NCI-H2227 treated with DMSO at 0.1 percent for 48 hours (cell line): ENCODE data around the gene MLST8.
A peak's percentile ranks its signal among the peaks of the same experiment; 100 is the strongest.

Source experiments
- DNase-seq: peaks from one replicate; lab custom pipeline; 2025; lab: John Stamatoyannopoulos, UW

MLST8 gene

DNA sequence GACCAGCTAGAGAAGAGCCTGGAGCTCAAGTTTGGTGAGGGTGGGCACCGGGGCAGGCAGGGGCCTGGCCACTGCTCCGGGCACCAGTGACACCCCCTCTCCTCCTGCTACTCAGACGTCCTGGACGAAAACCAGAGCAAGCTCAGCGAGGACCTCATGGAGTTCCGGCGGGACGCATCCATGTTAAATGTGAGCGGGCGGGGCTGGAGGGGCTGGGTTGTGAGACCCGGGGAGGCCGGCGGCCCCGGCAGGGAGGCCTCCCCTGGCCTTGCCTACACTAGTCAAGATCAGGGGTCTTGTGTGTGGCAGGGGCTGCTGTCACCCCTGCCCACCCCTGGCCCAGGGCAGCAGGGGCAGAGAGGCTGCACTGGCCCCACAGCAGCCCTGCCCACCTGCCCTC, 31.9 kb upstream of the MLST8 start:
- DNase-seq, result no peak

DNA sequence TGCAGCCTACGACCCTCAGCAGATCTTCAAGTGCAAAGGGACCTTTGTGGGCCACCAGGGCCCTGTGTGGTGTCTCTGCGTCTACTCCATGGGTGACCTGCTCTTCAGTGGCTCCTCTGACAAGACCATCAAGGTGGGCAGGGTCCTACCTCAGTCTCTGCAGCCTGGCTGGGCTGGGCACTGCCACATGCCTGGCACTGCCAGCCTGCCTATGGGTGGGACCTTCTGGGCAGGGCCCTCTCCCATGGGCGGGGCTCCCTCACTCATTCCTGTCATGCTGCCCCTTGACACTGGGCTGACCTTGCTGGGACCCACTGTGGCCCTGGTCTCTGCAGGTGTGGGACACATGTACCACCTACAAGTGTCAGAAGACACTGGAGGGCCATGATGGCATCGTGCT, 31.3 kb upstream of the MLST8 start:
- DNase-seq, result no peak

DNA sequence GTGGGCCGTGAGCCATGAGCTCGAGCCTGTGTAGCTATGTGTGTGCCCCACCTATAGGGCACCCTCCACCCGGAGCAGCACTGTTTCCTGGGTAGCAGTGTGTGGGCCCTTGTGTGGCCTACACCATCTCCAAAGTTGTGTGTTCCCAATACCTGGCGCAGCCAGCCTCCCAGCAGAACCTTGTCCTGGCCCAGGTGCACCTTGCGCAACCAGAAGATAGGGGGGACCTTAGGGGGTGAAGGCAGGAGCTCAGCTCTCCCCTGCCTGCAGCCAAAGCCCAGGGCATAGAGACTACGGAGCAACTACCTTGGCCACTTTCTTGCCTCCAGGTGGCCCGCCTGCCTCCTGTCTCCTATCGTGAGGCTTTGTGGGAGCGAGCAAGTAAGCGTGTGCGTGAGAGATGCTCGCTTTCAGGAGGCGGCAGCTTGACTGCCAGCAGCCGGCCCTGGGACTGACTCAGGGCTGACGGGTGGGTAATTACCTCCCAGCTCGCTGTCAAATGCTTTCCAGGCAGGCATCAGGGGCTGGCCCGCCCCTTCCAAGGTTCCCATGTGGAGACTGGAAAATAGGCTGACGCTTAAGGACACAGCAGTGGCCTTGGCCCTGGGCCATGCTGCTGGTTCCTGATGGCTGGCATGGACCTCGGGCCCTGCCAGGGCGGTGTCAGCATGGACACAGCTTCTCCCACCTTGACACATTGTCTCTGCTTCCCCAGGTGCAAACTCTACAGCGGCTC, 30.7 kb upstream of the MLST8 start:
- DNase-seq, result peak; percentile 86

DNA sequence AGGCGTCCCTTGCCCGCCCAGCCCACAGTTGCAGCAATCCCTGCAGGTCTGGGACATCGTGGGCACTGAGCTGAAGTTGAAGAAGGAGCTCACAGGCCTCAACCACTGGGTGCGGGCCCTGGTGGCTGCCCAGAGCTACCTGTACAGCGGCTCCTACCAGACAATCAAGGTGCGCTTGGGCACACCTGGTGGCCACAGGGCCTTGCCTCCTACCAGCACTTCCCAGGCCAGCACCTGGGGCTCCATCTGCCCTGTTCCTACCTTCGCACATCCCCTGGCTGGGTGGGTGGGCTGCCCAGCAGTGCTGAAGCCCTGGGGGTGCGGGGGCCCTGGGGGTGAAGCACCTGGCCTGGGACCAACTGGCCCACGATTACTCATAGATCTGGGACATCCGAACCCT, 29.8 kb upstream of the MLST8 start:
- no peak for DNase-seq

DNA sequence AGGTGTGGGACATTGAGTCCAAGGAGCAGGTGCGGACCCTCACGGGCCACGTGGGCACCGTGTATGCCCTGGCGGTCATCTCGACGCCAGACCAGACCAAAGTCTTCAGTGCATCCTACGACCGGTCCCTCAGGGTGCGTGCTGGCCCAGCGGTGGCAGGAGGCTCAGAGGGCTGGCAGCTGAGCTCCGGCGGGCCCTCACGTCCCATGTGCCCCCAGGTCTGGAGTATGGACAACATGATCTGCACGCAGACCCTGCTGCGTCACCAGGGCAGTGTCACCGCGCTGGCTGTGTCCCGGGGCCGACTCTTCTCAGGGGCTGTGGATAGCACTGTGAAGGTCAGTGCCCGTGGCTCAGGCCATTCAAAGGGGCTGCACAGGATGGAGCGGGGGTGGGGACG, 29.2 kb upstream of the MLST8 start:
- no peak for DNase-seq

DNA sequence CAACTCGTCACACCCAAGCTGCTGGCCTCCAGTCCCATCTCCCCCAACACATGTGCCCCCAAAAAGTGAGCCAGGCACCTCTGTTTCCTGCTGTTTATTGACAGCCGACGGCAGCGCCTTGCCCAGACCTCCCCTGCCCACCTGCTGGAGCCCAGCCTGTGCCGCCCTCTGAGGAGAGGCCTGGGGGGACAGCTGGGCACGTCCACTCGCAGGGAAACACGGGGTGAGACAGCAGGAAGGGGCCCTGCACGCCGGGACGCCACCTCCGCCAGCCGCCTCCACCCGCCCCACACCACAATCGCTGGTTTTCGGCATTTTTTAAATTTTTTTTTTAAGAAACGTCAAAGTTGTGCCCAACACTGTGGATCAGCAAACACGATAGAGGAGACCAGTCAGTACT, 28.2 kb upstream of the MLST8 start:
- no peak for DNase-seq

DNA sequence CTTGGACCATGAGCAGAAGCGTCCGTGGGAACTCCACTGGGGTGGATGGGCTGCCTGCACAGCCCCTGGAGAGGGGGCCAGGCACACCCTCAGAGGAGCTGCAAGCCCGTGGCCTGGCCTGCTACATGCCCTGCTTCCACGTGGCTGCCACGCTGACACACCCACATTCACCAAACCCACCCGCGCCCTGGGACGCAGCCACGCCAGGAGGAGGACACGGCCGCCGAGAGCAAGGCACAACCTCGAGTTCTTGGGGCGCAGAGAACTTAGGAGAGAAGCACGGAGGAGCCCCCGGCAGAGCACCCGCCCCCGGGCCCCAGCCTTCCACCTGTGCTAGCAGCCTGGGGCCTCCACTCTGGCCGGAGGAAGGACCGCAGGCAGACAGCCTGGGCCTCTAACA, 27.7 kb upstream of the MLST8 start:
- DNase-seq, result no peak

DNA sequence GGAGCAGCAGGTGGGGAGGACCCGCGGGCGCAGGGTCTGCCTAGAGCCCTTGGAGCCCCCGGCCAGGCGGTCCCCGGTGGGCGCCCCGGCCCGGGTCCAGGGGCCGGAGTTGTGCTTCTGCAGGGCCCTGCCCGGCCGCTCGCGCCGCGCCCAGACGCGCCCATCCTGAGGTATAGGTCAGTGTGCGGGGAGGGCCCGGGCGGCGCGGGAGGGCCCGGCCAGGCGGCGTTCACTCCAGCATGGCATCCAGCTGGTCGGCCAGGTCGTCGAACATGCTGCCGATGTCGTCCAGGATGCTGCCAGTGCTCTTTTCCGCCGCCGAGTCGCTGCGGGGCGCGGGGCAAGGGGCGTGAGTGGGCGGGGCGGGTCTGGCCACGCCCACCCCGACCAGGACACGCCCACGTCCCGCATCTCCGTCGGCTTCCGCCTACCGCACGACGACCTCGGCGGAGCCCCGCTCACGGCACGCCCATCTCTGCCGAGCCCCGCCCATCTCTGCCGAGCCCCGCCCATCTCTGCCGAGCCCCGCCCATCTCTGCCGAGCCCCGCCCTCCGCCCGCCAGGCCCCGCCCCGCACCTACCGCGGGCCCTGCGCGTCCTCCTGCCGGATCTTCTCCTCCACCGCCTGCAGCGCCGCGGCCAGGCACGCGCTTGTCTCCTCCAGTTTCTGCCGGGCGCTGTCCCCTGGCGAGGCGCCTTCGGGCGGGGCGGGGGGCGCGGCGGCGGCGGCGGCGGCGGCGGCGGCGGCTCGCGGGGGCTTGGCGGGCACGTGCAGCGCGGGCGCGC, 26.7 kb upstream of the MLST8 start:
- no peak for DNase-seq

DNA sequence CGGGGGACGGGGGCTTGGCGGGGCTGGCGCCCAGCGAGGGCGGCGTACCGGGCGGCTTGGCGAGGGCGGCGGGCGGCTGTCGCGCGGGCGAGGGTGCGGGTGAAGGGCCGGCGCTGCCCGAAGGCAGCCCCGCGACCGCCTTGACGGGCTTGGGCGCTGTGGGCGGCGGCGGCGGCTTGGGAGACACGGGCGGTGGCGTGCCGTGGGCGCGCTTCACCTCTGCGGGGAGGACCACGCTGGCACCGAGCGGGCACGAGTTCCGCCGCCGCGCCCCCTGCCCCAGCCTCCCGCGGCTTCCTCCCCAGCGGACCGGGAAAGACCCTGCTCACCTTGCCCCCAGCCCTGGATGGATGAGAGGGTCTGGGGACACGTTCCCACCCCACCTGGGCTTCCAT, 26.1 kb upstream of the MLST8 start:
- DNase-seq, result no peak

DNA sequence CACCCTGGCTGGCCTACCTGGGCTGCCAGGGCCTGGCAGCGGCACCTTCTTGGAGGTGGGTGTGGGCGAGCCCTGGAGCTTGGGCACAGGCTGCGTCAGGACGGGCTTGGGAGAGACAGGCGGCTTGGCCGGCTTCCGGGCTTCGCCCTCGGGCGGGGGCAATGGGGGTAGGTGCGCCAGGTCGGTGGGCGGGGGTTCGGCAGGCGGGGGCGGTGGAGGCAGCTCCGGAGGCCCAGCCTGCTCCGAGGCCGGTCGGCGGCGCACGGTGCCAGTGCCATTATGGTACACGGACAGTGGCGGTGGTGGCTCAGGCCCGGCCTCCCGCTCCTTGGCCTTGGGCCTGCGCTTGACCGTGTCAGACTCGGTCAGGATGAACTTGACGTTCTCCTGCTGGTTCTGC, 25.7 kb upstream of the MLST8 start:
- no peak for DNase-seq

DNA sequence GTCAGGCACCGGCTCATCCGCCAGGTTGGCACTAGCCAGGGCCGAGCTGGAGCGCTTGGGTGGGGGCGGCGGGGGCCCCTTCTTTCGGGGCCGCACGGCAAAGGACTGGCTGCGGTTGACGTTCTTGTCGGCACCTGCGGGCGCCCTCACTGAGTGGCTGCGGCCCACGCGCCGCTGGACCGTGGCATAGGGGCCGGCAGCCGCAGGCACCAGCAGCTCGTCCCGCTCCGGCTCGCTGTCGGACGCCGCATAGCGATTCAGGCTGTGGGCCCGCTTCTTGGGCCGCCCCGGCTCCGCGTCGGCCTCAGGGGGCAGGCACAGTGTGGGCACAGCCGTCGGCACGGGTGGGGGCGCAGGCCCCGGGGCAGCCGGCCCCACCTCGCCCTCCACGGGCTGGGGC, 24.8 kb upstream of the MLST8 start:
- DNase-seq, result no peak

DNA sequence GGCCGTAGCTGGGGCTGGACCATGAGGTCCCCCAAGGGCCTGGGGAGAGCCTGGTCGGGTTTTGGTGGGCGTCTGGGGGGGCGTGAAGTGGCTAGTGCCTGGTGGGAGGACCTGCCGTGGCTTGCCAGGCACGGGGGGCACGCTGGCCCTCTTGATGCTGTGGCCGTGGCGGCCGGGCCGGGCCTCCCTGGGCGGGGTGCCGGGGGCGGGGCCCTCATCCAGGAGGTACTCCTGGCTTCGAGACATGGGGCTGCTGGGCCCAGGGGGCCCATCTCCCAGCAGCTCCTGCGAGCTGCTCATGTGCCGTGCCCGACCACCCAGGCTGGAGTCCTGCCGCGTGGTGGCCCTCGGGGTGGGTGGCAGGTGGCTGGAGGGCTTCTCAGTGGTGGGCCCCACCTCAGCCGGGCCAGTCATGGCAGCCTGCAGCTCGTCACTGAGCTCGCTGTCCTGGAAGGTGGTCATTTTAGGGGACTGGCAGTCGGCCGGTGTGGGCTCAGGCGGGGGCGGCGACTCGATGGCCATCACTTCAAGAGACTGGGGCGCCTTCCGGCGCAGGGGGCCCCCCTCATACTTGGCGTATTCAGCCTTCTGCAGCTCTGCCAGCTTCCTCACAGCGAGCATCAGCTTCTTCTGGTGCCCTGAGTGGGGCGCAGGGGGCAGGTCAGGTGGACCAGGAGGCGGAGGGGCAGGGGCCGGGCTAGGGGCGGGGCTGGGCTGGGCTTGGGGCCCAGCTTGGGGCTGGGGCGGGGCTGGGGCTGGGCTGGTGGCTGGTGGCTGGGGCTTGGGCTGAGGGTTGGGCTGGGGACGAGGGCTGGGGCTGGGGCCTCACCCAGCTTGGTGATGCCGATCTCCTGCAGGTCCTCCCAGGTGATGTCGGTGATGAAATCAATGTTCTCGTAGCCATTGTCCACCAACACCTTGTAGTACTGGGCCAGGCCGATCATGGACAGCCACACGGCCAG, 24.0 kb upstream of the MLST8 start:
- DNase-seq, result no peak

DNA sequence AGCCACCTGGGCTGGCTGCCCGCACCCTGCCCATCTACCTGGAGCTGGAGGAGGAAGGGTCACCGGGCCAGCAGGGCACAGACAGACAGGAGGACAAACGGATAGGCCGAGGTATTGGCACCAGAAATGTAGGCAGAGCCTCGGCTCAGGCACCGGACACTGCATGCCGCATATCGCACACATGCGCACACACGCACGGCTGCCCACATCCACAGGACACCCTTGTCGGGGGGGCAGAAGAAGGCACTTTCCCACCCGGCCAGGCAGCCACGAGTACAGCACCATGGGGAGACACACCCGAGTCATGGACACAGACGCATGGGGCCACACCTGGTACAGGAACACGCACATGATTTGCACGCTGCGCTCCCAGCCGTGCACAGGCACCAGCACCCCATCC, 23.3 kb upstream of the MLST8 start:
- no peak for DNase-seq

DNA sequence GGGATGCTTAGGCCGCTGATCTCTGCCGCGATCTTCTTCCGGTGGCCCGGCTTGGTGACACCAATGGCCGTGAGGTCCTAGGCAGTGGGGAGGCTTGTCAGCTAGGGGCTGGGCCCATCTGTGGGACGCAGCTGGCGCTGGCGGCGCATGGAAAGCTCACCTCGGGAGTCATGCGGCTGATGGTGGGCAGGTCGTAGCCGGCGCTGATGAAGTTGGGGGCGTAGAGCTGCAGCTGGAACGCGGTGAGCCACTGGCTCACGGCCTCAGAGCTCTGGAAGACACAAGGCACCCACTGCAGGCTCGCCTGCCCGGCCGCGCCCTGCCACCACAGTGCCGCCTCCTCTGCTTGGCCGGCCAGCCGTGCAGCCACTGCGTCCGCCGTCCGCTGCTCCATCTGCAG, 21.6 kb upstream of the MLST8 start:
- no peak for DNase-seq

DNA sequence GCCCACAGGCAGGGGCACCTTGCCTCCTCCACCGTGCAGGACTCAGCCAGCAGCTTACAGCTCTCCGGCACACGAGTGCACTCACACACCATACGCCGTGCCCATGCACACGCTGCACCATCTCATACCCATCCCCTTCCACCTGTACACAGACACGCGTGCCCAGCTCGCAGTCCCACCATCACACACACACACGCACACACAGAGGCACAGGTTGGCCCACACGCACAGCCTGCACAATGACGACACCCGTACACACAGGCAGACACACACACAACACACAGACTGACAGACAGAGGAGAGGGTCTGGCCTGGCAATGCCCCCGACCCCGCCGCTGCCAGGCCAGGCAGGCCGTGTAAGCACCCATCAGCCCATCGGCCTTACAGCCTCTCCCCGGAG, 20.9 kb upstream of the MLST8 start:
- no peak for DNase-seq

DNA sequence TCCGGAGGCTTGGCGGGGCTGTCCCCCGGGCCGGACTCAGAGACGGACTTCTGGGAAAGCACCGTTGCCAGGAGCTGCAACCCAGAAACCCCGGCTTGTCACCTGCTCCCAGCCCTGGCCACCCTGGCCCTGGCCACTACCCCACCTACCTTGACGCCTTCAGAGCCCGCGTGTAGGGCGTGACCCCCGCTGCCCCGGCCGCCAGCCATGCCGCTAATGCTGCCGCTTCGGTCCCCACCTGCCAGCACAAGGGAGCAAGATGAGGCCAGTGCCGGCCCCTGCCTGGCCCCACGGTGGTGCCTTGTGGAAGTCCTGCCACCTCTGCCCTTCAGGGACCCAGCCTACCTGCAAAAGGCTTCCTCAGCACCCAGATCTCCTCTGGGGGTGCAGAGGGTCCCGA, 20.3 kb upstream of the MLST8 start:
- no peak for DNase-seq

DNA sequence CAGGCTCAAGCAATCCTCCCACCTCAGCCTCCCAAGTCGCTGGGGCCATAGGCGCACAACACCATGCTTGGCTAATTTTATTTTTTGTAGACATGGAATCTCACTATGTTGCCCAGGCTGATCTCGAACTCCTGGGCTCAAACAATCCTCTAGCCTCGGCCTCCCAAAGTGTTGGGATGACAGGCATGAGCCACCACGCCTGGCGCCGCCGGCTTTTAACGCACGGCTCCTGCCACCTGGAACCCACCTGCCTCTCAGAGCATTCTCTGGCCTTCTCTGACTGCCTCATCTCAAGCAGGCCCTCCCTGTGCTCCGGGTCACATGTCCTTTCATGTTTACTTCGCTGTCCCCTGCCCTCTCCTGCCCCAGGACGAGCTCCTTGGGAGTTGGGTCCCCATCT, 19.2 kb upstream of the MLST8 start:
- no peak for DNase-seq

DNA sequence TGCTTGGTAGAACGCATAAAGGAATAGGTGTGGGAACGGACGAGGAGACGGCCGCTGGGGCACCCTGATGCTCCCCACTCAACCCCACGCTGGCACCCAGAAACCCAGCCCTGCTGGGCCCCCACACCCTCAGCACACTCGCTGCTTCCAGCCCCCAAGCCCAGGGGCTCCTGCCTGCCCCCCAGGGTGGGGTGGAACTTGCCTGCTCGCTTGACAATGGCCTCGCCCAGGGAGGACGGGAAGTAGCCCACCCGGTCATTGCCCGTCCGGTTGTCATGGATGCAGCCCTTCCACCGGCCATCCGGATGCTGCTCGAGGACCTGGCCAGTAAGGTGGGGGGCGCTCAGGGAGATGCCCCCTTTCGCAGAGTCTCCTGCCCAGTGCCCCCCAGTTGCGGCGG, 18.7 kb upstream of the MLST8 start:
- DNase-seq, result no peak

DNA sequence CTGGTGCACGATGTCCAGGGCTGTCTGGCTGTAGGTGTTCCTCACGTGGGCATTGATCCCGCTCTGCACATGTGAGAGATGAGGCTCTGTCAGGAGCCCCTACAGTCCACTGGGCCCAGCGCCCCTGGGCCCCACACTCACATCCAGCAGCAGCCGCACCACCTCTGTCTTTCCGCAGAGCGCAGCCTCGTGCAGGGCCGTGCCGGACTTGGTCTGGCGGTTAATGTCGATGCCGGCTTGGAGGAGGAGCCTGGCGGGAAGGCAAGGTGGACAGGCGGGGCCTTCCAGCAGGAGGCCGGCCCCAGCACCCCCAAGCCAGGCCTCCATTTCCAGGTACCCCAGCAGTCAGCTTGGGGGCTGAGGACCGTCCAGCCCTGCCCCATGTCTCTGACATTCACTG, 18.0 kb upstream of the MLST8 start:
- DNase-seq, result no peak

DNA sequence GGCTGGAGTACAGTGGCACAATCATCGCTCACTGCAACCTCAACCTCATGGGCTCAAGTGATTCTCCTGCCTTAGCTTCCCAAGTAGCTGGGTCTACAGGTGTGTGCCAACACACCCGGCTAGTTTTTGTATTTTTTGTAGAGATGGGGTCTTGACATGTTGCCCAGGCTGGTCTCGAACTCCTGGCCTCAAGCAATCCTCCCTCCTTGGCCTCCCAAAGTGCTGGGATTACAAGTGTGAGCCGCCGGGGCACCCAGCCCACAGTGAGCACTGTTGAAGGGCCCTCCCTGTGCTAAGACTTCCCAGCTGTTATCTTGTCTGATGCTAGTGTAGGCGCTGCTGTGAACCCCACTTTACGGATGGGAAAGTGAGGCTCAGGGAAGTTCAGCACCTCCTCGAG, 16.9 kb upstream of the MLST8 start:
- DNase-seq, result no peak

DNA sequence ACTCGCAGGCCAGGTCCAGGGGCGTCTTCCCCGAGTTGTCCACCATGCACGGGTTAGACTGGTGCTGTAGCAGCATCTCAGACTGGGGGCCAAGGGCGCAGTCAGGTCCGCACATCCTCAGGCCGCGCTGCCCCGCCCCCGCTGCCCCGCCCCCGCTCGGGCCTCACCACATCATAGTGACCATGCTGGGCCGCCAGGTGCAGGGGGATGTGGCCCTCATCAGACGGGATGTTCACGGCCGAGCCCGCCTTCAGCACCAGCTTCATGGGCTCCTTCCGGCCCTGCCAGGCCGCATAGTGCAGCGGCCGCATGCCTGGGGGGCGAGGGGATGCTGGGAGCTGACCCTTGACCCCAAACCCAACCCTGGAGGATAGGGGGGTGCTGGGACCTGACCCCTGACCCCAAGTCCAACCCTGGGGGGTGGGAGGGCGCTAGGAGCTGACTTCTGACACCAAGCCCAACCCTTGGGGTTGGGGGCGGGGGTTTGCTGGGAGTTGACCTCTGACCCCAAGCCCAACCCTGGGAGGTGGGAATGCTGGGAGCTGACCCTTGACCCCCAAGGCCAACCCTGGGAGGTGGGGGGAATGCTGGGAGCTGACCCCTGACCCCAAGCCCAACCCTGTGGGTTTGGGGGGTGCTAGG, 15.9 kb upstream of the MLST8 start:
- no peak for DNase-seq

DNA sequence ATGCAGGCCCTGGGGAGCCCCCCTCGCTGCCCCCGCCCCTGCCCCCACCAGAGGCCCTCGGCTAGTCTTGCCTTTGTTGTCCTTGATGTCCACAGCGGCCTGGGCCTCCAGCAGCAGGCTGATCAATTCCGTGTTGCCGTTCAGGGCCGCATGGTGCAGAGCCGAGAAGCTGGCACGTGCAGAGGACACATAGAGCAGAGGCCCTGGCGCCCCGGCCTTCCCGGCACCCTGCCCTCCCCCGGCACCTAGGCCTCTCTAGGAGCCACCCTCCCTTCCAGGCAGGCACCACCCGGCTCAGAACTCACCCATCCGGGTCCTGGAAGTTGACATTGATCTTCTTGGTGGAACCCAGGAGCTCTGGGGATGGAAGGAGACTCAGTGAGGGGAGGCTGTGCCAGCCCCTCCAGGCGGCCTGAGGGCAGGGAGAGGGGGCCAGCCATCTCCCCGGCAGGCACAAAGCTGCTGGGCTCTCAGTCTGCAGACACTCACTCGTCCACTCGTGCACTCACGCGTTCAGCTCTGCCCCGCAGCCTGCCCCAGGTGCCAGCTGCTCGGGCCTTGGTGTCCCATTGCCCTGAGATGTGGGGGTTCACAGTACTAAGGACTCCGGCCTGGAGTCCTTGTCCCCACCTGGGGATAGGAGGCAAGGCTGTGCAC, 15.1 kb upstream of the MLST8 start:
- no peak for DNase-seq
